HEK293 (cell line): ENCODE data around the gene SLIT2.

Source experiments
- ZNF239 ChIP-seq: fragments of 450-650 bp; formaldehyde crosslinking; IDR thresholded peaks from 2 replicates; pipeline ENCODE4 v1.5.1; 2016; ENCODE audit warnings: missing biosample characterization, missing genetic modification characterization
- ZNF292 ChIP-seq: fragments of 450-650 bp; formaldehyde crosslinking; IDR thresholded peaks from 2 replicates; pipeline ENCODE4 v1.5.1; 2016; ENCODE audit warnings: low read depth, missing biosample characterization, missing genetic modification characterization, borderline replicate concordance
- ZNF302 ChIP-seq: fragments of 450-650 bp; formaldehyde crosslinking; IDR thresholded peaks from 2 replicates; pipeline ENCODE4 v1.5.1; 2016; ENCODE audit warnings: missing biosample characterization, missing genetic modification characterization, low read depth
- ZNF510 ChIP-seq: fragments of 450-650 bp; formaldehyde crosslinking; IDR thresholded peaks from 2 replicates; pipeline ENCODE4 v1.5.1; 2018; ENCODE audit warnings: mild to moderate bottlenecking, missing genetic modification characterization, missing biosample characterization; ENCODE audit not compliant: insufficient replicate concordance
- TF ChIP-seq, protein P1 (sequence below): fragments of 450-650 bp; formaldehyde crosslinking; IDR thresholded peaks from 2 replicates; pipeline ENCODE4 v1.5.1; 2016; ENCODE audit warnings: missing biosample characterization, missing genetic modification characterization
- TF ChIP-seq, protein P2 (sequence below): fragments of 450-650 bp; formaldehyde crosslinking; IDR thresholded peaks from 2 replicates; pipeline ENCODE4 v1.5.1; 2016; ENCODE audit warnings: missing biosample characterization, missing genetic modification characterization
- TF ChIP-seq, protein P3 (sequence below): fragments of 450-650 bp; formaldehyde crosslinking; conservative IDR thresholded peaks from 2 replicates; pipeline ENCODE4 v1.5.1; 2016; ENCODE audit warnings: low read depth, missing biosample characterization, missing genetic modification characterization

DNA sequence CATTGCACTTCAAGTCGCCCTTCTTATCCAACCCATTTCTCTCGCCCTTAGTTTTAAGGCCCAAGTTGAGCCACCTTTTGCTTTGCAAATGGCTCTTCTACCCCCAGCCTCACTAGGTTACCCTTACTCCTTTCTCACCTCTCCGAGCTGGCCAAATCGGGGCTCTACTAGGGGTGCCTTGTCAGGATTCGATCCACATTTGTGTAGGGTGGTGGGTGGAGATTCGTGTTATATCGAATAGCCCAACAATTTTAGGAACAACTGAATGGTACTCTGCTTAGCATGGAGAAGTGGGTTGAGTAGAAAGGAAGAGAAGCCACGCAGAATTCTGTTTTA is 3.5 kb downstream of the SLIT2 start:
- TF ChIP-seq ZNF292 (tag by site-specific recombination) (no peak), ZNF510 (no peak), ZNF302 (no peak), ZNF239 (no peak)
- TF ChIP-seq, protein P1, sequence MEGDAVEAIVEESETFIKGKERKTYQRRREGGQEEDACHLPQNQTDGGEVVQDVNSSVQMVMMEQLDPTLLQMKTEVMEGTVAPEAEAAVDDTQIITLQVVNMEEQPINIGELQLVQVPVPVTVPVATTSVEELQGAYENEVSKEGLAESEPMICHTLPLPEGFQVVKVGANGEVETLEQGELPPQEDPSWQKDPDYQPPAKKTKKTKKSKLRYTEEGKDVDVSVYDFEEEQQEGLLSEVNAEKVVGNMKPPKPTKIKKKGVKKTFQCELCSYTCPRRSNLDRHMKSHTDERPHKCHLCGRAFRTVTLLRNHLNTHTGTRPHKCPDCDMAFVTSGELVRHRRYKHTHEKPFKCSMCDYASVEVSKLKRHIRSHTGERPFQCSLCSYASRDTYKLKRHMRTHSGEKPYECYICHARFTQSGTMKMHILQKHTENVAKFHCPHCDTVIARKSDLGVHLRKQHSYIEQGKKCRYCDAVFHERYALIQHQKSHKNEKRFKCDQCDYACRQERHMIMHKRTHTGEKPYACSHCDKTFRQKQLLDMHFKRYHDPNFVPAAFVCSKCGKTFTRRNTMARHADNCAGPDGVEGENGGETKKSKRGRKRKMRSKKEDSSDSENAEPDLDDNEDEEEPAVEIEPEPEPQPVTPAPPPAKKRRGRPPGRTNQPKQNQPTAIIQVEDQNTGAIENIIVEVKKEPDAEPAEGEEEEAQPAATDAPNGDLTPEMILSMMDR, result no peak
- TF ChIP-seq, protein P2, sequence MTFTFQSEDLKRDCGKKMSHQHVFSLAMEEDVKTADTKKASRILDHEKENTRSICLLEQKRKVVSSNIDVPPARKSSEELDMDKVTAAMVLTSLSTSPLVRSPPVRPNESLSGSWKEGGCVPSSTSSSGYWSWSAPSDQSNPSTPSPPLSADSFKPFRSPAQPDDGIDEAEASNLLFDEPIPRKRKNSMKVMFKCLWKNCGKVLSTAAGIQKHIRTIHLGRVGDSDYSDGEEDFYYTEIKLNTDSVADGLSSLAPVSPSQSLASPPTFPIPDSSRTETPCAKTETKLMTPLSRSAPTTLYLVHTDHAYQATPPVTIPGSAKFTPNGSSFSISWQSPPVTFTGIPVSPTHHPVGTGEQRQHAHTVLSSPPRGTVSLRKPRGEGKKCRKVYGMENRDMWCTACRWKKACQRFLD (tag by site-specific recombination), result no peak
- TF ChIP-seq, protein P3, sequence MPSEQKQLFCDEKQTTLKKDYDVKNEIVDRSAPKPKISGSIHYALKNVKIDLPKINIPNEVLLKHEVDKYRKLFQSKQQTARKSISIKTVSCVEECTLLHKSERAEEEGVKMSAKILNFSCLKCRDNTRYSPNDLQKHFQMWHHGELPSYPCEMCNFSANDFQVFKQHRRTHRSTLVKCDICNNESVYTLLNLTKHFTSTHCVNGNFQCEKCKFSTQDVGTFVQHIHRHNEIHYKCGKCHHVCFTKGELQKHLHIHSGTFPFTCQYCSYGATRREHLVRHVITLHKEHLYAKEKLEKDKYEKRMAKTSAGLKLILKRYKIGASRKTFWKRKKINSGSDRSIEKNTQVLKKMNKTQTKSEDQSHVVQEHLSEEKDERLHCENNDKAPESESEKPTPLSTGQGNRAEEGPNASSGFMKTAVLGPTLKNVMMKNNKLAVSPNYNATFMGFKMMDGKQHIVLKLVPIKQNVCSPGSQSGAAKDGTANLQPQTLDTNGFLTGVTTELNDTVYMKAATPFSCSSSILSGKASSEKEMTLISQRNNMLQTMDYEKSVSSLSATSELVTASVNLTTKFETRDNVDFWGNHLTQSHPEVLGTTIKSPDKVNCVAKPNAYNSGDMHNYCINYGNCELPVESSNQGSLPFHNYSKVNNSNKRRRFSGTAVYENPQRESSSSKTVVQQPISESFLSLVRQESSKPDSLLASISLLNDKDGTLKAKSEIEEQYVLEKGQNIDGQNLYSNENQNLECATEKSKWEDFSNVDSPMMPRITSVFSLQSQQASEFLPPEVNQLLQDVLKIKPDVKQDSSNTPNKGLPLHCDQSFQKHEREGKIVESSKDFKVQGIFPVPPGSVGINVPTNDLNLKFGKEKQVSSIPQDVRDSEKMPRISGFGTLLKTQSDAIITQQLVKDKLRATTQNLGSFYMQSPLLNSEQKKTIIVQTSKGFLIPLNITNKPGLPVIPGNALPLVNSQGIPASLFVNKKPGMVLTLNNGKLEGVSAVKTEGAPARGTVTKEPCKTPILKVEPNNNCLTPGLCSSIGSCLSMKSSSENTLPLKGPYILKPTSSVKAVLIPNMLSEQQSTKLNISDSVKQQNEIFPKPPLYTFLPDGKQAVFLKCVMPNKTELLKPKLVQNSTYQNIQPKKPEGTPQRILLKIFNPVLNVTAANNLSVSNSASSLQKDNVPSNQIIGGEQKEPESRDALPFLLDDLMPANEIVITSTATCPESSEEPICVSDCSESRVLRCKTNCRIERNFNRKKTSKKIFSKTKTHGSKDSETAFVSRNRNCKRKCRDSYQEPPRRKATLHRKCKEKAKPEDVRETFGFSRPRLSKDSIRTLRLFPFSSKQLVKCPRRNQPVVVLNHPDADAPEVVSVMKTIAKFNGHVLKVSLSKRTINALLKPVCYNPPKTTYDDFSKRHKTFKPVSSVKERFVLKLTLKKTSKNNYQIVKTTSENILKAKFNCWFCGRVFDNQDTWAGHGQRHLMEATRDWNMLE (tag by site-specific recombination), result no peak
